SK-N-DZ (cell line): ENCODE data around the gene TK2.

Source experiments
- DNase-seq: peaks from one replicate; pipeline ENCODE4 v3.0.0-alpha.2; 2015; ENCODE audit warnings: low spot score

The TK2 gene

GRCh38 chr16:66485376-66485775, 64.5 kb downstream of the TK2 start:
- no peak for DNase-seq

GRCh38 chr16:66484453-66485213, 65.3 kb downstream of the TK2 start:
- no peak for DNase-seq

GRCh38 chr16:66483689-66484452, 66.1 kb downstream of the TK2 start:
- DNase-seq: peak; percentile 70

- no peak for DNase-seq
Observed at GRCh38 chr16:66481943-66482390, 68.0 kb downstream of the TK2 start.

- DNase-seq: no peak
Observed at GRCh38 chr16:66481081-66481942, 68.6 kb downstream of the TK2 start.

GRCh38 chr16:66480265-66481080, 69.4 kb downstream of the TK2 start:
- no peak for DNase-seq

GRCh38 chr16:66479661-66480264, 70.2 kb downstream of the TK2 start:
- no peak for DNase-seq

GRCh38 chr16:66478733-66479511, 71.0 kb downstream of the TK2 start:
- peak; percentile 67 for DNase-seq

GRCh38 chr16:66477028-66477515, 72.8 kb downstream of the TK2 start:
- no peak for DNase-seq

GRCh38 chr16:66476328-66477027, 73.4 kb downstream of the TK2 start:
- DNase-seq: no peak

GRCh38 chr16:66475232-66475631, 74.7 kb downstream of the TK2 start:
- no peak for DNase-seq

GRCh38 chr16:66474750-66475199, 75.1 kb downstream of the TK2 start:
- DNase-seq: no peak

GRCh38 chr16:66473654-66474519, 76.0 kb downstream of the TK2 start:
- no peak for DNase-seq

GRCh38 chr16:66473051-66473571, 76.8 kb downstream of the TK2 start:
- no peak for DNase-seq

GRCh38 chr16:66471716-66472393, 78.1 kb downstream of the TK2 start:
- DNase-seq: no peak

GRCh38 chr16:66471264-66471663, 78.7 kb downstream of the TK2 start:
- DNase-seq: no peak

- no peak for DNase-seq
Observed at GRCh38 chr16:66470556-66470955, 79.4 kb downstream of the TK2 start.
